HG03469 (cell line): ENCODE results near the gene ABHD16B.
"Not testable (repeated sequence)": the region's sequence is repeated elsewhere in the genome, so short reads cannot be mapped to it uniquely, and the experiment has no call there.

ENCODE experiments used
- ATAC-seq: cut with Tn5 transposase; IDR thresholded peaks from one replicate; pipeline ENCODE4 v1.9.1; 2021; ENCODE audit warnings: mild to moderate bottlenecking, moderate library complexity, moderate number of reproducible peaks; ENCODE audit not compliant: unreplicated experiment

The ABHD16B gene

GRCh38 chr20:63876489-63877036 lies 15.3 kb downstream of the ABHD16B start:
- no peak for ATAC-seq

DNA sequence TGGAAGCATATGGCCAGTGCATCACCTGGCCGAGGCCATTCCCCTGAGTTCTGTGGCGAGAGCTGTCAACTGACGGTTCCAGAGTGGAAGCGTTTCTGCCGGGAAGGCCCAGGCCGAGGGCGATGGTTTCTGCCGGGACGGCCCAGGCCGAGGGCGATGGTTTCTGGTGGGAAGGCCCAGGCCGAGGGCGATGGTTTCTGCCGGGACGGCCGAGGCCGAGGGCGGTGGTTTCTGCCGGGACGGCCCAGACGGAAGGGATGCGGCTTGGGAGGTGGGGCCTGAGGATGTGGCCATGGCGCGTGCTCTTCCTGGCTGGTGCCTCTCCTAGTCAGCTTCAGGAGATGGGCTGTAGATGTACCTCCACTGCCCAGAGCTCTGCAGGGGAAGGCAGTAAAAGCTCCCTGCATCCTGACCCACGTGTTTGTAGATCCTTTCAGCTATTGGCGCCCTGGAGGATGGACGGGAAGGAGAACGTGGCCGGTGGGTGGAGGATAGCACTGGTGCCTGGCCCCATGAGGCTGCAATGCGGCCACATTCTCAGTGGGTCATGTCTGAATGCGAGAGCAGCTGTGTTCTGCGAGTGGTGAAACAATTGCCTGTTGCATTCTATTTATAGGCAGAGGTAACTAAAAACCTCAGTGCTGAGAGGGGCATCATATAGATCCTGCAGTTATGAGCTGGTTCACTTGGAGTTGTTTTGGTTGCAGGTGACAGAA lies 16.6 kb downstream of the ABHD16B start:
- no peak for ATAC-seq

- no peak for ATAC-seq
Measured at GRCh38 chr20:63878899-63879663, 17.8 kb downstream of the ABHD16B start.

DNA sequence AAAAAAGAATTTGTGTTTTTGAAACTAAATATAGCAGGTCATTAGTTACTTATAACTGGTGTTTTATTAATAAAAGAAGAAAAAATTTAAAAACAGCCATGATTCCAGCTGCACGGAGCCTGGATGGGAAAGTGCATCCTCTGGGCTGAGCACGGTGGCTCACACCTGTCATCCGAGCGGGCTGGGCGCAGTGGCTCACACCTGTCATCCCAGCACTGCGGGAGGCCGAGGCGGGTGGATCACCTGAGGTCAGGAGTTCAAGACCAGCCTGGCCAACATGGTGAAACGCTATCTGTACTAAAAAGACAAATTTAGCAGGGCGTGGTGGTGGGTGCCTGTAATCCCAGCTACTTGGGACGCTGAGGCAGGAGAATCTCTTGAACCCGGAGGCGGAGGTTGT lies 19.6 kb downstream of the ABHD16B start:
- not testable (repeated sequence) for ATAC-seq

DNA sequence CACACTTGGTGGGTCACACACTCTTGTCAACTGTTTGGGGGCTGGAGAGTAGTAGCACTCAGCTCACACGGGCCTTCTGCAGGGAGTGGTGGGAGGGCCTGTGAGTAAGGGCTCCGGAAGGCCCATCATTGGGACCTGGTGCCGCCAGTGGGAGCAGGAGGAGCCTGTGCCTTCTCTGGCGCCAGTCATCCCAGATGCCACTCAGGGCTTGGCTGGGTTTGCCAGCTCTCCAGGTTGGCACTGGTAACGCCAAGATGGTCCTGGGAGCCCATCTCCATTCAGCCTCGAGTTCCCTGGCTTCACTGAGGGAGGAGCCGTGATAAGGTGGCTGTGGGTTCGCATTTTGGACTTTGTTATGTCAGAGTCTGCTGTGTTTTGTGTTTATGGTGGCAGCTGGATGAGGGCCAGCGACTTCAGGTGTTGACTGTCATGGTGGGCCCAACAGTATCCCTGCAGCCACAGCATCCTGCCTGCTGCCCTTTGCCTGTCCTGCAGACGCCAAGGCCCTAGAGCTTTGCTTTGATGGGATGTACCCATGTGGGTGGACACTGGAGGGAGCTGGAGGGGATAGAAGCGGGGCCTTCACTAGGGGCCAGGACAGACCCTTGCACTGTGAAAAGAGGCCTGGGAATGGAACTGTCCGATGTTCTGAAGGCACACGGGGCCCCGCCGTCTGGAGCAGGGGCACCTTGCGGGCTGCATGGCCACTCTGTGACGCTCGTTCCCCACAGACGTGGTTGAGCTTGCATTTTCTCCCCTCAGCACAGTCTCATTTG lies 20.3 kb downstream of the ABHD16B start:
- no peak for ATAC-seq

GRCh38 chr20:63882257-63883200 lies 21.2 kb downstream of the ABHD16B start:
- no peak for ATAC-seq

- no peak for ATAC-seq
Measured at GRCh38 chr20:63883201-63883593, 21.9 kb downstream of the ABHD16B start.

- no peak for ATAC-seq
Measured at GRCh38 chr20:63884506-63885263, 23.4 kb downstream of the ABHD16B start.

GRCh38 chr20:63885264-63886053 lies 24.2 kb downstream of the ABHD16B start:
- ATAC-seq = no peak

GRCh38 chr20:63886054-63886419 lies 24.7 kb downstream of the ABHD16B start:
- no peak for ATAC-seq

DNA sequence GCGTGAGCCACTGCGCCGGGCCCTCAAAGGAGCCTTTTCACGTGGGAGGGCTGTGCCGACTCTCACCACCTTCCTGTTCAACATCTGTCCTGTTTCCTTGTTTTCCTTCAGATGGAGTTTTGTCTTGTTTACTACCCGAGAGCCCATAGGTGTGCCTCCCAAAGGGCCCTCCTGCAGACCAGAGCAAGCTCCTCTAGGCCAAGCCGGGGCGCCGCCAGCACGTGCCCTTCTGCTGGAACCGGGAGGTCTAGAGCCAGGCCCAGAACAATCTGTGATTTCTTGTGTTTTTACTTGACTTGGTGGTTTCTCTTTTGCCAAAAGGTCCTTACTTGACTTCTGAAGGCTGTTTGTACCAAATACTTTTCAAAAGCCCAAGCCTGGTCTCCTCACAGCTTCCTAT lies 25.6 kb downstream of the ABHD16B start:
- ATAC-seq = no peak

DNA sequence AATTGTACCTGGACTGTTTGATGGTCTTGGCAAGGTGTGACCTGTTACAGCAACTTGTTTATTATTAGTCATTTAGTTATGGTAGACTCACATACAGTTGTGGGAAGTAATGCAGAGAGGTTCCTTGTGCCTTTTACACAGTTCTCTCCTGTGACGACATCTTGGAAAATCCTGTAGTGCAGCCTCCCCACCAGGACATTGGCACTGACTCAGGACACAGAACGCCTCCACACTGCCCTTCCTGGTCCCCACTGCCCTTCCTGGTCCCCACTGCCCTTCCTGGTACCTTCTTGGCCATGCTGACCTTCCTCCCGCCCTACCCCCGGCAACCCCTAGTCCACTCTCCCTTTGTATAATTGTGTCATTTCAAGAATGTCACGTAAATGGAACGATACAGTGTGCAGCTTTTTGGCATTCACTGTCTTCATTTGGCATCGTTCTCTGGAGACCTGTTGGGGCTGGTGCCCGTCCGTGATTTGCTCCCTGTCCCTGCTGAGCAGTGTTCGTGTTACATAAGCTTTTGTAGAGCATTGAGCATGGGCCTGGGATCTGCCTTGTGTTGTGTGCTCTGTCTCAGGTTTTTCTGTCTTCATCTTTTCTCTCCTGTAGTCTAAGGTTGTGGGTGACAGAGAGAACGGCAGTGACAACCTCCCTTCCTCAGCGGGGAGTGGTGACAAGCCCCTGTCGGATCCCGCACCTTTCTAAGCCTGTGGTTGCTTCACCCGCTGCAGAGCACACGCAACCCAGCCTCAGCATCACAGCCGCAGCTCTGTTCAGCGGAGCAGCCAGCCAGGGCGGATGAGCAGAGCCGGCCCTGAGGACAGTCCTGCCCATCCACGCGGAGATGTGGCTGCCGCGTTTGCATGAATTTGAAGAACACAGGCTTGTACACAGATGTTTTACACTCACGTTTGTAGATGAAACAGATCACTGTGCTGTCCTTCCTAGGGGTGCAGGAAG lies 28.2 kb downstream of the ABHD16B start:
- no peak for ATAC-seq

GRCh38 chr20:63890201-63890576 lies 28.9 kb downstream of the ABHD16B start:
- ATAC-seq = no peak

- no peak for ATAC-seq
Measured at GRCh38 chr20:63890616-63891015, 29.3 kb downstream of the ABHD16B start.

DNA sequence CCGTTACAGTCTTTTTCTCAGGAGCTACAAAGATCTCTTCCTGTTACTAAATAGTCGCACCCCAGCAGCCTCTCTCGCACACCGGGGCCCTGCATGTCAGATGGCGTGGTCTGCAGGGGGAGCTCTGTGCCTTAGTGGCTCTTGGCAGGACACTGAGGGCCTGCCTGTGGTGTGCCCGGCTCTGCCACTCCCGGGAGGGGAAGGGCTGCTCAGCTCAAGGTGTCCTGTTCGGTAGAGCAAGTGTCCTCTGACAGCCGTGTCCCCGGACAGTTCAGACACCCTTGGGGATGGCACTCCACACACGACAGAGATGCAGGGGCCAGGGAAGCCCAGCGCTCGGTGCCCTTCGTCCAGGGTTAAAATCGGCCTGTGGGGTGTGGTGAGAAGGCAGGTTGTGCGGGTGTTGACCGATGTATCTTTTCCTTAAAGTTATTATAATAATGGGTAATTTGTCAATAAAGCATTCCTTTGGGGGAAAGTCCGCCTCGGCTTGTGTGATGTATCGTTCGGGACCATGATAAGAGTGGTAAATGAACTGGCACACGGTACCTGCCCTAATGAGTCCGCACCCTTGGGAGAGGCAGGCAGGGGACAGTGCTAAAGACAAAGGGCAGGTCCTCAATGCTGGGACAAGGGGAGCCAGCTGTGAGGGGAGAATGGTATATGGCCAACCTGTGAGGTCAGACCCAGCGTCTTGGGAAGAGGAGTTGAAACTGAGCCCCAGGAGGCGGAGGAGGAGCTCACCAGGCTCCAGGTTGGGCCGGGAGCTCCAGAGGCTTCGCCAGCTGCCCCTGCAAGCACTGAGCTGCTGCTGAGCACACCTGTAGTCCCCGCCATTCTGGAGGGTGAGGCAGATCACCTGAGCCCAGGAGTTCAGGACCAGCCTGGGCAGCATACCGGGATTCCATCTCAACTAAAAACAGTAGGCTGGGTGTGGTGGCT lies 30.0 kb downstream of the ABHD16B start:
- ATAC-seq = no peak

- no peak for ATAC-seq
Measured at GRCh38 chr20:63892402-63892801, 31.1 kb downstream of the ABHD16B start.

DNA sequence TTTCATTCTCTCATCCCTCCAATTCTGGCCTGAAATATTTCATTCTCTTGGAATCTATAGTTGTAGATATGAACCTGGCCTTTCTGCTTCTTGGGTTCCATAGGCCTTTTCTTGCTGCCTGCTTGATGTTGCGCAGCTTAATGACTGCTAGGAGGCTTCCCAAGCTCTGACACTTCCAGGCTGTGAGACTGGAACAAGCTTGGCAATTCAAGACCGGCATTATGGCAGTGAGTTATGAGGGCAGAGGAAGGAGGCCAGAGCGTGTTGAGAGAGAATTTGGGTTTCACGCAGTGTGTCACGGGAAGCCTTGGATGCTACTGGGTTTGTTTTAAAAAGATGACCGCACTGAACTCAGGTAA lies 32.7 kb downstream of the ABHD16B start:
- no peak for ATAC-seq
